H1 (cell line): ENCODE data around the gene PRMT3. TPM values are rescaled to one million over a fixed set of nuclear protein-coding genes. Genes with fewer than 3 reads are reported as not detected.

ENCODE experiments used
- GABPA ChIP-seq: IDR thresholded peaks from 2 replicates; pipeline ENCODE4 v1.6.1; 2011; ENCODE audit warnings: mild to moderate bottlenecking, low read length, moderate library complexity, borderline replicate concordance; ENCODE audit not compliant: insufficient read depth
- JUND ChIP-seq: IDR thresholded peaks from 2 replicates; pipeline ENCODE4 v1.6.1; 2011; ENCODE audit warnings: mild to moderate bottlenecking, improper control_type of control experiment, low read length
- RBBP5 ChIP-seq: IDR thresholded peaks from 2 replicates; pipeline ENCODE4 v1.7.1; 2012; ENCODE audit warnings: low read depth, mild to moderate bottlenecking, inconsistent platforms, low read length, moderate library complexity, borderline replicate concordance
- TBP ChIP-seq: IDR thresholded peaks from 2 replicates; pipeline ENCODE4 v1.6.1; 2011; ENCODE audit warnings: low read depth, low read length, improper control_type of control experiment
- TCF12 ChIP-seq: IDR thresholded peaks from 2 replicates; pipeline ENCODE4 v1.6.1; 2011; ENCODE audit warnings: low read depth, mild to moderate bottlenecking, low read length
- ZNF274 ChIP-seq: IDR thresholded peaks from 2 replicates; pipeline ENCODE4 v1.7.0; 2012; ENCODE audit warnings: low read length, borderline replicate concordance; ENCODE audit errors: extremely low read depth
- polyA plus RNA-seq, 7 experiments: library from polyadenylated mRNA; depleted of rRNA in 3 of 7; stranded (reverse) in 5 of 7; unstranded in 2 of 7; fragments of >200 nt in 5 of 7; fragments of 200-250 nt in 2 of 7; gene quantifications; 1 replicate in 5 of 7; 2 replicates in 1 of 7; 4 replicates in 1 of 7; pipeline versions ENCODE4 v1.2.1 to v1.2.3, GENCODE V29; 2011 to 2013; ENCODE audit warnings: missing spikeins in 2 of 7, mixed read lengths in 2 of 7
- total RNA-seq: library from RNA; stranded (reverse); fragmentation: NEBNext Ultra II Directional; extraction: Animal tissue kit (Norgen Biotek cat#: 25700); gene quantifications from 2 replicates; pipeline ENCODE4 v1.2.1, GENCODE V29; 2021
- TF ChIP-seq, protein P1 (sequence below): IDR thresholded peaks from 2 replicates; pipeline ENCODE4 v1.6.1; 2012; ENCODE audit warnings: inconsistent platforms

PRMT3 gene
- total and polyA plus RNA-seq, 2 of the 8 experiments (the other 6 are each of a cell fraction or from before 2014, with no cell fraction given): 11.2 to 26.5 TPM

DNA sequence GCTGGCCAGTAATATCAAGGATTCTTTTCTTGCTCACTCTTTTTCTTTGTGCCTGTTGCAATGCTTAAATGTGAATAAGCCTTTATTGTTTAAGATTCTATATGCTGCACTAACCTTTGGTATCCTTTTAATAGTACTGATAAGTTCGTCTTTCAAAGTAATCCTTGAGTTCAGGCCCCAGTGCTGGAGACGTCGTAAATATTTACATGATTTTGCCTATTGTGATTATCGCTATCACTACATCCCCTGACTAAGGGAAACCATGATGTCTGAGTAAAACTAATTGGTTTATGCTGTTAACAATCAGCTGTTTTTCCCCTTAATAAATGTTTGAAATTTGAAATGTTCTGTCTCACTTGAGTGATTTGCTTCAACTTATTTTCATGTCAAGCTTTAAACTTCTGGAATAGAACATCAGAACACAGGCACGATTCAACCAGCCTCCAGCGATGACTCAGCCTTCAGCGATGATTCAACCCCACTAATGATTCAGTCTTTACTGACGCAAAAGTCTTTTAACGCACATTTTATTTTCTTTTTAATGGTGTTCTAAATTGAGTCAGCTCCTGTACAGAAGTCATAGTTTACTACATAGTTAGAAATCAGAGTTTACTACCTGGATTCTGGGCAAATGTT lies 20.1 kb upstream of the PRMT3 start (continued):
- no peak for TF ChIP-seq GABPA
- TF ChIP-seq TBP: no peak
- TF ChIP-seq RBBP5: no peak
- no peak for TF ChIP-seq JUND
- TF ChIP-seq ZNF274: no peak
- TF ChIP-seq TCF12: no peak
- TF ChIP-seq, protein P1, sequence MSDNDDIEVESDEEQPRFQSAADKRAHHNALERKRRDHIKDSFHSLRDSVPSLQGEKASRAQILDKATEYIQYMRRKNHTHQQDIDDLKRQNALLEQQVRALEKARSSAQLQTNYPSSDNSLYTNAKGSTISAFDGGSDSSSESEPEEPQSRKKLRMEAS: no peak
- TF ChIP-seq, all 59 proteins: peak for 0
